ENCODE measurements around the gene SSBP3.

SSBP3 gene

DNA sequence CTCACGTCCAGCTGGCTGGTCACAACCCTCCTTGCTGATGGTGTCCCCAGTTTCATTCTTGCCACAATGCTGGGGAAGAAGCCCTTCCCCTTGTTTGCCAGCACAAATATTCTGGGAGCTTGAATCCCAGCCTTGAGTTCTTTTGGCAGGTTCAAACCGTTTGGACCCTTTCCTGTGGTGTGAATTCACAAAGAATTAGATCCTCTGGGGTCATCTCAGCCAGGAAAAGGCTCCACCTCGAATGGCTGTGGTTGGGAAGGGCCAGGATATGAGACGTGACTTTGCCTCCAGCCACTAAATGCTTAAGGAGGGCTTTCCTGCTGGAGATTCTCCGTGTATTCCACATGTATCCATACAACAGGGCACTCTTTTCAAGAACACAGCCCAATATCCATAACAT lies 139.3 kb downstream of the SSBP3 start:
- DNase-seq (ENCODE audit: low read depth, low spot score): no peak

DNA sequence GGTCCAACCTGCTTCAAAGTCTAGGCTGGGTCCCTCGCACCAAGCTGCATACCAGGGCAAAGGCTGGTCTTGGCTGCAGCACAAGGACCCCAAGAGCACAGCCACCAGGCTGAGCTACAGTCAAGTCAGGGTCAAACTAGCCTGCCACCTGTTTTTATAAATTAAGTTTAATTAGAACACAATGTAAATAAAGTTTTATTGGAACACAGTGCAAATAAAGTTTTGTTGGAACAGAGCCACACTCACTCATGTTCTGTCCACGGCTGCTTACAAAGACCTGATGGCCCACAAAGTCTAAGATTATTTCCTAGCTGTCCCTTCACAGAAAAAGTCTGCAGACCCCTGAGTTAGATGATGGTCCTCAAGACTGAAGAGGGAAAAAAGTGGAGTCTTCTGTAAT lies 140.0 kb downstream of the SSBP3 start:
- DNase-seq (ENCODE audit: low read depth, low spot score): no peak

DNA sequence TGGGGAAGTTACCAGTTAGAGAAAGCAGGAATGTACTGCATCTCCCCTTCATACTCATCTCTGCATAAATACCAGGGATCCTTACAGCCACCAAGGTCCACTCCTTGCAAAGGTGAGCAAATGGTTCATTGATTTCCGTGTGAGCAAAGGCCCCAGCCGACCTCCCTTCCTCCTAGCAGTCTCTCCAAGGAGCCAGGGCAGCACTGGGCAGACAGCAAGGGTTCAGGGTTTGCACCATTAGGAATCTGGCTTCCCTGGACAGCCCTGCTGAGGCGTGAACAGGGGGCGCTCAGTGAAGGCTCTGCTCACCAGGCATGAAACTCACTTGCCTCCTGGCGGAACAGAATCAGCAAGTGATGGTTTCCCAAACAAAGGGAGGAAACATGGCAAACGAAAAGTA lies 140.5 kb downstream of the SSBP3 start:
- DNase-seq (ENCODE audit: low read depth, low spot score): no peak

DNA sequence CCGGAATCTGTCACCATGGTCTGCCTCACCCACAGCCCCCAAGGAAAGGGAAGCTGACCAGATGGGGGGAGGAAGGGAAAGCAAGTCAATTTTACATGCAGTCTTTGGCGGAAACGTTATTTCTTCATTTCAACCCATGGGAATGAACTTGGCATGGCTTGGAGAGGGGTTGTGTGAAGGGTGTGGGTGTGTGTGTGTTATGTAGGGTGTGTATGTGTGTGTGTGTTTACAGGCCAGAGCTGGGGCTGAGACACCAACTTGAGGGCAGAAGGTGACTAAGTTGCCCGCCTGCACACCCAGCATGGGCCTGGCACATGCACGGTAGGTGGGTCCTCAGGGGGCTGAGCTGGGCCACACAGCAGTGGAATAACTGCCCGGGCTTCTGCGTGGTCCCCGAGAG lies 141.1 kb downstream of the SSBP3 start:
- no peak for DNase-seq (ENCODE audit: low read depth, low spot score)

DNA sequence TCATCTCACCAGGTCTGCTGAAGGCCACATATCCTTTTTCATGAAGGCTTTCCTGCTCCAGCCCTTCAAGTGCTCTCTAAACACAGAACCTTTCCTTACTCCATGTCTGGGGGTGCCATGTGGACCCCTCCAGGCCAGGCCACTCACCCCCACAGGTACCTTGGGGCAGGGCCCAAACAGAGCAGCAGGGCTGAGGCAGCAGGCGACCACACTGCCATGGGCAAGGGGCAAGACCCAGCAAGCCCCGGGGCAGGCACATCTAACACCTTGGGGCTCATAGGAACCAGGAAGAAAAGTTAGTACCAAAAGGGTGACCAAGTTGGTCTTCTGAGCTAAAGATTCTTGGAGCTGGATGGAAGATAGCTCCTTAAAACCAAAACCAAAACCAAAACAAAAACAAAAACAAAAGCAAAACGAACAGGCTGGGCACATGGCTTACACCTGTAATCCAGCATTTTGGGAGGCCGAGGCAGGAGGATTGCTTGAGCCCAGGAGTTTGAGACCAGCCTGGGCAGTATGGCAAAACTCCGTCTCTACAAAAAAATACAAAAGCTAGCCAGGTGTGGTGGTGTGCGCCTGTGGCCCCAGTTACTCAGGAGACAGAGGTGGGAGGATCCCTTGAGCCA lies 142.5 kb downstream of the SSBP3 start:
- no peak for DNase-seq (ENCODE audit: low read depth, low spot score)

DNA sequence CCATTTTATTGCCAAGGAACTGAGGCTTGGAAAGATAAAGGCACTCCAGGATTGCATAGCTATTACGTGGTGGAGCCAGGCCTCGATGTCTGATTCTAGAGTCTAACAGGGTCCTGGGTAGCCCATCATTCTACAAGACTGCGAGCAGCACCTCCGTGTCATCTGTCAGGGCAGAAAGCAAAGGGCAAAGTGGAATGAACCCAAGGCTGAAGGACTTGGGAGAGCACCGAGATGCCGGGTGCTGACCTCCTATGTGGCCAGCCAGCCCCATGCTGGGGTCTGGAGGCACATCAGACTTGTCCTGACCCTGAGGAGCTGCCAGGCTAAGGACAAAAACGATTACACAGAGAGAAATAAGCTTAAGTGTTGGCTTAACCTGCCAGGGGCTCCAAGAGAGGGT lies 143.9 kb downstream of the SSBP3 start:
- DNase-seq (ENCODE audit: low read depth, low spot score): no peak

DNA sequence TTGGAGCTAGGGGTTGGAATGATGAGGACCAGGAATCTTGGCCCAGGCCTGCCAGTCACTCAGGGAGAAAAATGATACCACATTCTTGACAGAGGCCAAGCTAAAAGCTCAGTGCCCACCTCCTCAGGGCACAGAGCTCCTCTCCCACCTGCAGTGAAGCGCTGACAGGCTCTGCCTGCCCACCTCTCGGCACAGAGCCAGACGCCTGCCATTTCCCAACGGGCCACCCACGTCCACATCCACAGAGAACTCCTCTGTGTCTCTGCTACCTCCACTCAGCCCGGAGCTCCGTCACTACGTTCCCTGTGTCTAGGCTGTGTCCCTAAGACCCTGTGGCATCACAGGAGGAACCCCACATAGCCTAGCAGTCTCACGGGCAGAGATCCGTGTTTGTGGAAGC lies 145.4 kb downstream of the SSBP3 start:
- no peak for DNase-seq (ENCODE audit: low read depth, low spot score)

DNA sequence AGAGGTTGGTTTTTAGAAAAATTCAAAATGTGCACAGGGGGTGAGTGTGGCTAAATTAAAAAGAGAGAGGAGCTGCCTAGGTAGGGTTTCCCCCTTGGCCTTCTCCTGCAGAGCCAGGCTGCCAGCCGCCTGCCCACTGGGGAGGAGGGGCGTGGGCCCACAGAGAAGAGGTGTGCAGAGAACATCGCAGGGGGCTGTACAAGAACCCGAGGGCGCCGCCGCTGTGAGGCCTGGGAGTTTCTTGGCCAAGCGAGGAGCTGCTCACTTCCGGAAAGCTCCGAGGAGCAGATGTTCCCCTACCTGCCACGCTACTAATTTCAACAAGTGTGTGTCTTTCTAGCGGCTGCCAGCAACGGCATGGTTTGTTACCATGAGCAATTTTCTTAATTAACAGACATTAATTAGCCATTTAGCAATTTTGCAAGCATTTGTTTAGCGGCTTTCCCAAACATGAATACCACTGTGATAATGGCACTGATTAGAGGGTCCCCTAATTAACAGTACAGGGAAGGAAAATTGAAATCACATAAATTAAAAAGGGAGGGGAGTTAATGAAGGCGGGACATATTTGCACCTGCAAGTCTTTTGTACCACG lies 146.6 kb downstream of the SSBP3 start:
- DNase-seq (ENCODE audit: low read depth, low spot score): no peak

DNA sequence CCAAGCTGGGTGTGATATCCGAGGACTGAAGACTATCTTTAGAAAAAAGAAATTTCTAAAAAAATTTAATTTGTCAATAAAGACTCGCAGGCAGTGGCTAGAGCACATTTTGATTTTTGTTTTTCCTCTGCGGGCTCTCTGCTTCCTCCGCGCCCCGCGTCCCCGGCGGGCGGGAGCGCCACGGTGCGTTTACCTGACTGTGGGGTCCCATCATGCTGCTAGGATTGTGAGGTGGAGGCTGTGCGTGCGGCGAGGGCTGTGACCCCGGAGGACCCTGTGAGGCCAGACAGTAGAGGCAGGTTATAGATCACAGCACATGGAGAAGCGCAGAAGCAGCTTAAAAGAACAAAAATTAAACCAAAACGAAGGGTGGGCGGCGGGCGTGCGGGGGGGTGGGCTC lies 148.3 kb downstream of the SSBP3 start:
- no peak for DNase-seq (ENCODE audit: low read depth, low spot score)

DNA sequence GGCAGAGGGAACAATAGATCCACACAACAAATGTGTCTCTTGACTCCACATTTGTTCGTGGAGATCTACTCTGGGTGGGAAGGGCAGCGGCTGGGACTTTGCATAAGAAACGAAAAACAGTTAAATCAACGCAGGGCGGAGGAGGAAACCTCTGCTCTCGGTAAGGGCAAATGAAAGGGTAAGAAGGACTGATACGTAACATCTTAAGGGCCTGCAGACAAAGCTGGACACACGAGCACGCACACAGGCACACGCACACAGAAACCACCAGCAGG lies 148.9 kb downstream of the SSBP3 start:
- DNase-seq (ENCODE audit: low read depth, low spot score): no peak

DNA sequence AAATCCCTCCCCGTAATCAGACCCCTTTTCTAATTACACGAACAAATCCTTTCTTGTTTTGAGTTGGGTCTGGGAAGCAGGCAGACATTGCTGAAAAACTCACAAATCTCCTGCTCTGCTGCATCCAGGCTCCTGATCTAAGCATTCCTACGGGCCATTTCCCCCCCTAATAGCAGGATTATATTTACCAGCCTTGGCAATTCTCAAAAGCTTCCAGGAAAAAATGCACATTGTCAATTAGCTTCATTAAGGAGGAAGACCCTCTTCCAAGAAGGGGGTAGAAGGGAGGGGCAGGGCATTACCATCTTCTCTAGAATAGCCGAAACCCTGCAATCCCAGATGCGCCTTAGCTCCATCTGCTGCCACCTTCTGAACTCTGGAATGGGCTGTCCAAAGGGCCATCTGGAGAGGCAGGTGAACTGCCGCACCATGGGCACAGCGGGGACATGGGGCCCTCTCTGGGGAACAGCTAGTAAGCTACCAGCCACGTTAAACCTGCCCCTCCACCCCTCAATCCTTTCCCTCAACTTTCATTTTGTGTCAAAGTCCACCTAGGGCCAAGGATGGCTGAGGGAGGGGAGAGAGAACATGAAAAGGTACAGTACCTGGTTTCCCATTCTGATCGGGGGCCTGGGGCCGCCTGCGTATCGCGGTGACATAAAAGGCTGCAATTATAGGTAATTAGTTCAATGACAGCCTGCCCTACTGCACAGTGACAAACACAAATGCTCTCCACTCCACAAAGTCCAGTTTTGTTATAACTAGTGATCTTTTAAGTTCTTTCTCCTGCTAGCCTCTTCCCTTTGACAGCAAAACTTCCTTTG lies 149.5 kb downstream of the SSBP3 start:
- no peak for DNase-seq (ENCODE audit: low read depth, low spot score)

DNA sequence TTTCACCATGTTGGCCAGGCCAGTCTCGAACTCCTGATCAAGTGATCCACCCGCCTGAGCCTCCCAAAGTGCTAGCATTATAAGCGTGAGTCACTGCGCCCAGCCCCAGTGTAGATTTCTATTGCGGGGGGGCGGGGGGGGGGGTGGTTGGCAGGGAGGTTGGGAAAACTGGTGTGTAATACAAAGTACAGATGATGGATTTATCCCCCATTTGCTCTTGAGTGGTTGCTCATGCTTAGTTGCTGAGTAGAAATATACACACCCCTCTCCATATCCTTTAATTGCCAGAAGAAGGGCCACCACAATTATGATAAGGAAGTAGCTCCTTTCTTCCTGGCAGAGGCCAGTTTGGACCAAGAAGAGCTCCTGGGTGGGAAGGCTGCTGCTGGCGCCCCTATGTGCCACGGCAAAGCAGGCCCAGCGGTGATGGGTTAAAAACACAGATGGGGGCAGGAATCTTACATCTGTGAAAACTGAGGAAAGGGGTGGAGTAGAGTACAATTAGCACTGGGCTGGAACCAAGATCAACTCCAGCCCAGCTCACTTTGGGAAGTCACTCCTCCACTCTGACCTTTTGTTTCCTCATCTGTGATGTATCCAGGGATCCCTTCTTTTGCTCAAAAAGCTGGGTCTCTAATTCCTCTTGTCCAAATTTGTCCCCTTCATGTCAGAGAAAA lies 151.0 kb downstream of the SSBP3 start:
- no peak for DNase-seq (ENCODE audit: low read depth, low spot score)

DNA sequence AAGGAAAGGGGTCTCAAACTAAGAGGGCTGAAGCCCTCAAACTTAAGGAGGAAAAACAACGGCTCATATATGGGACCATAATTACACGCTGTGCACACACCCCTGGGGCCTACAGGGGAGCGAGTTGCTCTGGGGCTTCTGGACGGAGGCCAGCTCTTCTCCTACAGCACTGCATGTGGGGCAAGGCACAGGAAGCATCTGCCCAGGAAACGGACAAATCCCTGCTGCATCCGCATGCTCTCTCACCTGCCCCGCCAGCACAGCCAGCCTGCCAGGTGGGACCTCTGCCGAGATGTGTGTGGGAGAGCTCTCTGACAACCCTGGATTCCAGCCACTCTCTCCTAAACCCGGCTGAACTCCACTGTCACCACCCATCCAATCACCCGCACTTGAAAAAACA lies 152.1 kb downstream of the SSBP3 start:
- no peak for DNase-seq (ENCODE audit: low read depth, low spot score)

DNA sequence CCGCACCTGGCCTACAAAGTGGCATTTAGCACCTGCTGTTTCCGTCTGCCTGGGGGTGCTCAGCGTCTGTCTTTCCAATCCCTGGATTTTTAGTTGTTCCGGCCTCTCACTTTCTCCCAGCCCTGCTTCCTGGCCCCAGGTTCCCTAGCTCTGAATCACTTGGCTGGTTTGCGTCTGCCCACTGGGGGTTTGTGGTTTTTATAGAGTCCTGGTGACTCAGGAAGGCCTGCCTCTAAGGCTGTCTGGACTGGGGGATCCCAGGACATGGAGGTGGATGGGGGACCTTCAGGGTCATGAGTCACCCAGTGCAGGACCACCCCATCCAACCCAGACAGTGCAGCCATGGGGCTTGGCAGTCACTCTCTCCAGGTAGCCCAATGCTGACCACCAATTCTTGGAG lies 152.7 kb downstream of the SSBP3 start:
- DNase-seq (ENCODE audit: low read depth, low spot score): no peak

DNA sequence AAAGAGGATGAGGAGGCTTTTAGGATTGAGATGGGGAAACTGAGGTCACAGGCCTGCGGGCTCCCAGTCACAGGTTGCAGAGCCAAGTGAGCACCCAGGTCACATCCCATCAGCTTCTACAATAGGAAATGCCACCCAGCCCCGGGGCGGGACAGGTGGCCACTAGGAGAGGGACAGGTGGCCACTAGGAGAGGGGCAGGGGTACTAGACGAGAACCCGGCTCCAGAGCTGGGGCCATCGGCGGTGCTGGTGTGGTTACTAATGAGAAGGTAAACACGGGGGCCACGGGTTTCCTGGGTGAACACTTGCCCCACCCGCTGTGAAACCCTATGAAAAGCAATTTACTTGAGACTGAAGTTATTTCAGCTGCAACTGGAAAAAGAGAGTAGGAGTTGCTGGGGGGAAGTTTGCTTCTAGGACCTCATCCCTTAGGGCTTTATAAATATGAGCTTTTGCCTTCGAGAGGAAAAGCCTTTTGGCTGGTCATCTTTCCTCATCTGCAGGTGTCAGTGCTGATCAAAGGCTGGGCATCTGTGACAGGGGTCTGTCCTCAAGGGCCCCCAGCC lies 153.7 kb downstream of the SSBP3 start:
- no peak for DNase-seq (ENCODE audit: low read depth, low spot score)

DNA sequence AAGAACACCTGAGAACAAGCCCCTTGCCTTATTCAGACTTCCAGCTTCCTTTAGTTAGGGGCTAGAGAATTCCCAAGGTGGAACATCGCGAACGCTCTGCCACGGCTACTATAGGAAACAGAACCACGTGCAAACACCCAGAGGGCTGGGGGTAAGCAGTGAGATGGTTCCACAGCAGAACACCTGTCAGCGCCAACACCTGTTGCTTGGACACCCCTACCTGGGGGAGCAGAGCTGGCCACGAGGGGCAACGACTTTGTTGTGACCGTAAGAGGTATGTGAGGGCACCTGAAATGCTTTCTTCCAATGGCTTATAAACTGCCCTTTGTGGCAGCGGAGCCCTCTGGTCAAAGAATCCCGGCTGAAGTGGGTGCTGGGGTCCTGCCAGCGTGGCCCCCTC lies 155.5 kb downstream of the SSBP3 start:
- DNase-seq (ENCODE audit: low read depth, low spot score): no peak

DNA sequence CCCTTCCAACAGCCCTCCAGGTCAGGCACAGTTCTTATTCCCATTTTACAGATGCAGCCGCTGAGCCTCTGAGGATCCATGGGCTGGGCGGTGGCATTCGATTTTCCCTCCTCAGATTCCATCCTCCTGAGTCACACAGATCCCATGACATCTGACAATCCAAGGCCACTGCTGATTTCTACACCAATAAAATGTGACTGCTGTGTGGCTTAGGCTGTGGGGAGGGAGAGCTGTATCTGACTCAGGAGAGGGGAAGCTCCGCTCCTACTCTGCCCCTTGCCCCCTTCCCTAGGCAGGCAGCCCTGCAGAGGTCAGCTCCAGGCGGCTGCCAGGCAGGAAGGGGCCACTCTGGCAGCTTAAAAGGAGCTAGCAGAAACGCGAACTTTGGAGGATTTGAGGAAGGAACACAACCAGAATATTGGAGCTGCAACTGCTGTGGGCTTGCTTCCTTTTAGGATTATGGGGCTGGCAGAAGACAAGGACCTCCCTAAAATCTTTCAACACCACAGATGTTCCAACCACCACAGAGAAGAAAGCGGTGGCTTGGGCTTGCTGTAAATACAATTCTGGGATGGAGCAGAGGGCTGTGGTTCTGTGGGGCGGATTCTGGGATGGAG lies 156.3 kb downstream of the SSBP3 start:
- no peak for DNase-seq (ENCODE audit: low read depth, low spot score)

DNA sequence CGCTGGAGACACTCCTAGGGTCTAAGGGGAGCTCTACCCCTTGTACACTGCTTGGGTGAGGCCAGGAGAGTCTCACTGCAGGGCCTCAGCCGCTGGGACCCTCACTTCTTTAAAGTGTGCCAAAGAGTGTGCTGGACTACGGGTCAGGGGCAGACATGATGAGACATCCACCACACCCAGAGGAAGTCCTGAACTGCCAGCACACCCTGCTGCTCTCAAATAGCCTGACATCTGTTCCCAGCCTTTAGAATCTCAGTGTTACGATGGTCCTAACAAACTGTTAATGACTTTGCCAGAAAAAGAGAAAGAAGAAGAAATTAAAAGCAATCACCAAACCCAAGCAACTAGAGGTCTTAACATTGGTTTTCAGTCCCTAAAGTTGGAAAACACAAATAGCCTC lies 157.2 kb downstream of the SSBP3 start:
- no peak for DNase-seq (ENCODE audit: low read depth, low spot score)

DNA sequence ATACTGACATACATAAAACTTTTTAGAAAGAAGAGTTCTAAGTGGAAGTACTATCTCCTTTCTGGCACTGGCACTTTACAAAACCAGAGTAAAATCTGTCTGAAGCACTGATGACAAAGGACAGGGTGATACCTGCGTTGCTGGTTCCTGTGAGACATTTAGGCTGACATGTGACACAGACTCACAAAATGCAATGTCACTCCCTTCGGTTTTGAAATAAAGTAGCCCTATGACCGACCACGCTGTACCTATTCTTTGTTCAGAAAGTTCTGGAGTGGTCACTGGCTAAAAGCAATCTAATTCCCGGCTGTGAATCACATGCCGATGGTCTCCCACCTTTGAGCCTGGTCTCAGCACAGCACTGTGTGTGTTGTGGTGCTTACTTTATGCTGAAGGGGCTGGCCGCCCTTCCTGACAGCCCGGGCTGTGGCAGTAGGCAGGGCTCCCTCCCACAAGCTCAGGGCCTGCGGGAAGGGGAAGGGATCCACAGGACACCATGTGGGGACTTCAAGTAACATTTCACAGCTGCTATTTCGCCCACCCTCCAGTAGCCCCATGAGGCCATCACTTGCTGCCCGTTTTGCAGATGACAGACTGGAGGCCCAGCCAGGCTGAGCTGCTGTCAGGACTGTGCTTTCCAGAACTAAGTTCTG lies 158.2 kb downstream of the SSBP3 start:
- no peak for DNase-seq (ENCODE audit: low read depth, low spot score)

DNA sequence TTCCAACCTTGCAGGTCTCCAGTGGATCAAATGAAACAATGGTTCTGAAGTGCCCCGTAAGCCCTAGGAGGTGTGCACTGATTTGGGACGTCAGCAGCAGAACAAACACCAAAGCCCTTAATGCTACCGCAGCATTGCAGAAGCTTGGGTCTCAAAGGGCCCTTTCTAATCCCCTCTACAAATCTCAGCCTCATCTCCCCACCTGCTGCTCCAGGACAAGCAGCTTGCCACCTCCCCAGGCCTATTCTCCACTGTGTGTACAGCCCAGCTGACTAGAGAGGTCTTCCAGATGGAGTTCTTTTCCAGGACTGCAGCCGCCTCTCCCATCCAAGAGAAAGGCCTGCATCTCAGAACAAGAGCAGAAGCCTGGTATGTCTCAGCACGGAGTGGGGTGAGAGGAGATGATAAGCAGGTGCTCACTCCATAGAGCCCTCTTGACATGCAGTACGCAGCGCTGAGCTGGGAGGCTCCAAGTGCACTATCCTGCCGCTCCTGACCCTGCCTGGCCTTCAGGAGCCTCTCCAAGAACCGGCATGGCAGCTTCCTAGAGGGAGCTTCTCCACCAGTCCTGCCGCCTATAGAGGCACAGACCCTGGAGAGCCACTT lies 160.0 kb downstream of the SSBP3 start:
- no peak for DNase-seq (ENCODE audit: low read depth, low spot score)

DNA sequence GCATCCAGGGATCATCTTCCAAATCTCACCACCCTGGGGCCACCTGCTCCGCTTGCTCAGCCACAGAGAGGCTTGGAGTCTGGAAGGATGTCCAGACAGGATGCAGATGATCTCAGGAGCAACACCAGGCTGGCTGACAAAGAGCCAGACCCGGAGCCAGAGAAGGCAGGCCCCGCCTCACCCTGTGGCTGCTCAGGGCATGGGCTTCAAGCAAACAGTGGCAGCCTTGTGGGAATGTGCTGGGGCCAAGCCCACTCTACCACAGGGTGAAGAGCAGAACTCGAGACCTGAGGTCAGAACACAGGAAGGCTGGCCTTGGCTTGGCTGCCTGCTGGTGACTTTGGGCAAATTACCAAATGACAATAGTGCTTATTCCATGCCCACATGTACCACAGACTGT lies 160.7 kb downstream of the SSBP3 start:
- DNase-seq (ENCODE audit: low read depth, low spot score): no peak

Data from activated naive CD8-positive, alpha-beta T cell treated with anti-CD3 and anti-CD28 coated beads, Interleukin-2, amount 50 U/mL, for 16 hours (primary cell).